Central memory CD8-positive, alpha-beta T cell (primary cell): ENCODE results near the gene GJA10.

Experiments
- ATAC-seq: fragments of 150-1000 bp; cut with Tn5 transposase; replicated peaks from 2 replicates; pipeline ENCODE4 v1.10.0; 2022; ENCODE audit warnings: mild to moderate bottlenecking, moderate FRiP score, moderate number of reproducible peaks; ENCODE audit not compliant: poor library complexity, severe bottlenecking; ENCODE audit errors: extremely low read depth
- DNase-seq, 2 donors: peaks; one replicate each; pipeline ENCODE4 v3.0.0; 2021; ENCODE audit warnings: low spot score in 2 of 2
- H3K27ac Mint-ChIP-seq: one replicate; pipeline ENCODE4 v1.8.0; 2022; ENCODE audit warnings: low read depth, mild to moderate bottlenecking, moderate library complexity, mixed read lengths
- H3K27me3 Mint-ChIP-seq: one replicate; pipeline ENCODE4 v1.8.0; 2022; ENCODE audit warnings: mixed read lengths
- H3K36me3 Mint-ChIP-seq: one replicate; pipeline ENCODE4 v1.8.0; 2022; ENCODE audit warnings: mild to moderate bottlenecking, moderate library complexity, mixed read lengths; ENCODE audit not compliant: insufficient read depth
- H3K4me1 Mint-ChIP-seq: one replicate; pipeline ENCODE4 v1.8.0; 2022; ENCODE audit warnings: mixed read lengths
- H3K4me3 Mint-ChIP-seq: one replicate; pipeline ENCODE4 v1.8.0; 2022; ENCODE audit warnings: mild to moderate bottlenecking, moderate library complexity, mixed read lengths
- H3K9me3 Mint-ChIP-seq: one replicate; pipeline ENCODE4 v1.8.0; 2022; ENCODE audit warnings: mixed read lengths

The GJA10 gene

DNA sequence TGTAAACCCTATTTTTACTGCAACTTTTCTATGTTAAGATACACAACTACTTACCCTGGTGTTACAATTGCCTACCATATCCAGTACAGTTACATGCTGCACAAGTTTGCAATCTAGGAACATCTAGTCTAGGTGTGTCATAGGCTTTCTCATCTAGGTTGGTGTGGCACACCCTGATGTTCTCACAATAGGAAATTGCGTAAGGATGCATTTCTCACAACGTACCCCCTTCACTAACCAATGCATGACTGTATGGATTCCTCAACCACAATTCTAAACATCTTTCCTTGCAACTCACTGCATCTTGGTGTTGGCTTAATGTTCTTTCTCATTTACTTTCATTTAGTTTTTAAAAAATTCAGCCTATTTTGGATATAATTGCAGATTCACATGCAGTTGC, 31.6 kb downstream of the GJA10 start:
- Mint-ChIP-seq H3K27me3 (peaks cover 19% of the 10 kb centered on the region), H3K9me3 (no peaks in the 10 kb centered on the region), H3K36me3 (peaks cover 7% of the 10 kb centered on the region), H3K4me1 (peaks cover 18% of the 10 kb centered on the region), H3K4me3 (no peak overlapping the region), H3K27ac (no peak overlapping the region)
- ATAC-seq (no peak), DNase-seq (no peak)

DNA sequence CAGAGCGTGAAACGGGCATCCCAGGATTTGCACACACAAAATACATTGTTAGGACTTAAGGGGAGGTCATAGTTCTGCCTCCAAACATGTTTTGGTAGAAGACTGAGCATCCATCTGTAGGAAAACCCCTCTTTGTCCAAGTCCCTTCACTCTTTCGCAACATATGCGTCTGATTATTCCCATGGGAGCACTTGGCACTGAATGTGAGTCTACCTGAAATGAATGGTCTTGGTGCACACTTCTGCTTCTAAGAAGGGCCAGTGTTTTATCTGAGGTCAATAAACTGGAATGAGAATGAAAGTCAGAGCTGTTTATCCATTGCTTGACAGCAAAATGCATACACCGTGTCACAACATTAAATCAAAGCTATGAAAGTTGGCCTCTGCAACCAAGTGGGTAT, 33.0 kb downstream of the GJA10 start:
- Mint-ChIP-seq H3K9me3 (no peaks in the 10 kb centered on the region), H3K36me3 (peaks cover 13% of the 10 kb centered on the region), H3K4me3 (no peak overlapping the region), H3K4me1 (peaks cover 18% of the 10 kb centered on the region), H3K27me3 (peaks cover 9% of the 10 kb centered on the region), H3K27ac (no peak overlapping the region)
- DNase-seq (no peak), ATAC-seq (no peak)

DNA sequence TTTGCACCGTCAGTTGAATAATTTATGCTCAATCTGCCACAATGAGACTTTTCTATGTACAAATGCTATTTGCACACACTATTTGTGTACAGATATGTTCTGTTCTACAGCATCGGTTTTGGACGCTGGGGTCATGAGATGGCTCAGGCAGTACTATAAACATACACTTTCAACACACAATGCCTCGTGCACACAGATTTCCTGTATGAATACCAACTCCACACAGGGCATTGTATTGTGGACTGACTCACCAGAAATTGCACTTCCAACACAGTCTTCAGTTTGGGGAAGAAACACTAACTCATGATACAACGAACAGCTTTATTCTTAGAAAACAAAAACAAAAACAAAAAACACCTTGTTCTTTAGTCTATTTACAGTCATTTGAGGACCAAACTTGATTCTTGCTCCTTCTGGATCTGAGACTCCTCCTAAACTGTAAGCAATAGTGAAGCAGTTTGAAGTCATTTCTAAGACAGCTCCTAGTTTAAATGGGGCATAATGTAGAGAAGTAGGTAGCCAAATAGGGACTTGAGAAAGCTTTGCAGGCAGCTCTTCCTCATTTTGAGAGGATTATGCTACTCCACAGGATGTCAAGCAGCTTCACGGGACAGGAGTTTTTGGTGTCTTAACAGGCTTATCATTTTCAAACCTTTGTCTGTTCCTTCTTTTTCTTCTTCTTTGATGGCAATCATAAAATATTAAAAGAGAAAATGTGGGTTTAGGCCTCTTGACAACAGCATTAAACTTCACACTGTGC, 33.7 kb downstream of the GJA10 start:
- DNase-seq (no peak), ATAC-seq (no peak)
- Mint-ChIP-seq H3K27ac (no peak overlapping the region), H3K4me1 (peaks cover 18% of the 10 kb centered on the region), H3K27me3 (peaks cover 2% of the 10 kb centered on the region), H3K4me3 (no peak overlapping the region), H3K36me3 (peaks cover 14% of the 10 kb centered on the region), H3K9me3 (no peaks in the 10 kb centered on the region)

DNA sequence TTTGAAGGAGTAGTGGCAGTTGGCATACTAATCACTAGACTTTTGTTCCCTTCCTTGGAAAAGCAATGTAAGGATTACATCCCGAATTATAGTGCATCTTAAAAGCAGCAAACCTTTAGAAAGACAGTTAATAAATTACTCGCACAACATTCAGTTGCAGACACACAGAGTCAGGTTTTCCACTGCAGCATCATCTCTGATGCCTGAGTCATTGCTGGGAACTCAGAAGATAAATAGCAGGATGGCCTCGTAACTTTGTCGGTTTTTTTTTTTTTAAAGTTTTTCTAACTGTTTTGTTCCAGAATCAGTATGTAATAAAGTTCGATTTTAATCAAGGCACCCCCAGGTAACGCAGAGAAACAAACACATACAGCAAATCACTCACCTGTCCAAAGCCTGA, 34.3 kb downstream of the GJA10 start:
- no peak for ATAC-seq
- DNase-seq = no peak

DNA sequence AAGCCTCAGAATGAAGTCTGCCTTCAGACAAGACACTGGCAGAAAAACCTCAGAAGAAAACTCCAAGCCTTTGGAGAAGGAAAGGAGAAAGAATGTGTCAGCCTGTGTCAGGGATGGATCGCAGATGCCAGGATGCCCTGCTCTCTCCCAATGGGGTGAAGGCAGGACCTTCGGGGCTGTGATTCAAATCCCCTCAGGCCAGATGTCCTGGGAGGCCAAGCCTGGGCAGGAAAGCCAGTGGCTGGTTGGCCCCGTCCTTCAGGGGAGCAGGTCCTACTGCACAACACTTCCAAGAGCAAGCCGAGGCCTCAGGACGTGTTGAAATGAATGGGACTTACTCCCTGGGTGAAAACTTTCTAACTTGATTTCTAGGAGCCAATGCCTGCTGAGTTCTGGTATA, 36.5 kb downstream of the GJA10 start:
- Mint-ChIP-seq H3K4me3 (no peak overlapping the region), H3K36me3 (peaks cover 22% of the 10 kb centered on the region), H3K9me3 (no peaks in the 10 kb centered on the region), H3K4me1 (peaks cover 12% of the 10 kb centered on the region), H3K27me3 (no peaks in the 10 kb centered on the region), H3K27ac (no peak overlapping the region)
- ATAC-seq (no peak), DNase-seq (no peak)

More for the DNA sequence above, 34.3 kb downstream of the GJA10 start:
- Mint-ChIP-seq H3K27ac (no peak overlapping the region), H3K9me3 (no peaks in the 10 kb centered on the region), H3K4me3 (no peak overlapping the region), H3K36me3 (peaks cover 16% of the 10 kb centered on the region), H3K27me3 (no peaks in the 10 kb centered on the region), H3K4me1 (peaks cover 18% of the 10 kb centered on the region)

DNA sequence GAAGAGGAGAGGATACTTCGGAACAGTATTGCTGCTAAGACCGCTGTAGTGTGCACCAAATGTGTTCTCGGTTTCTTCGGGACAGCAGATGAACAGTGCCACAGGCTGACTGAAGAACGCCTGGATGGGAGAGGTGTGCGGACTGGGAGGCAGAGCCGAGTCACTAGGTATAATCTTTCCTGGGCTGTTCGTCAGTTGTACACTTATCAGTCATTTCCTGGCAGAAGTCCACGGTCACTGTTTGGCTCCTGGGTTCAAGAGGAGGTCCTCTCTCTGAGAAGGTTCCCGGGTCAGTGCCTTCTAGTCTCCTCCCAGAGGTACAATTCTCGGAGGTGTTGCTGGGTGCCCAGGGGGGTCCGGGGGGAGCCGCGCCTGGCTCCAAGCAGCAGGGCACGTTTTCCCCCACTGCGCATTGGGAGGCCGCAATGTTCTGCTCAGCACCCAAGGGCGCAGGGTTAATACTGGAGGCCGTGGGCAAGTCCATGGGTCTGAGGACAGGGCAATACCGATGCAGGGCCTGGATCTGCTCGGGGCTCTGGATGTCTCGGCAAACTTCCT, 38.1 kb downstream of the GJA10 start:
- Mint-ChIP-seq H3K4me3 (no peak overlapping the region), H3K36me3 (peaks cover 22% of the 10 kb centered on the region), H3K27me3 (no peaks in the 10 kb centered on the region), H3K4me1 (peaks cover 6% of the 10 kb centered on the region), H3K27ac (no peak overlapping the region), H3K9me3 (no peaks in the 10 kb centered on the region)
- ATAC-seq = no peak
- DNase-seq = no peak

DNA sequence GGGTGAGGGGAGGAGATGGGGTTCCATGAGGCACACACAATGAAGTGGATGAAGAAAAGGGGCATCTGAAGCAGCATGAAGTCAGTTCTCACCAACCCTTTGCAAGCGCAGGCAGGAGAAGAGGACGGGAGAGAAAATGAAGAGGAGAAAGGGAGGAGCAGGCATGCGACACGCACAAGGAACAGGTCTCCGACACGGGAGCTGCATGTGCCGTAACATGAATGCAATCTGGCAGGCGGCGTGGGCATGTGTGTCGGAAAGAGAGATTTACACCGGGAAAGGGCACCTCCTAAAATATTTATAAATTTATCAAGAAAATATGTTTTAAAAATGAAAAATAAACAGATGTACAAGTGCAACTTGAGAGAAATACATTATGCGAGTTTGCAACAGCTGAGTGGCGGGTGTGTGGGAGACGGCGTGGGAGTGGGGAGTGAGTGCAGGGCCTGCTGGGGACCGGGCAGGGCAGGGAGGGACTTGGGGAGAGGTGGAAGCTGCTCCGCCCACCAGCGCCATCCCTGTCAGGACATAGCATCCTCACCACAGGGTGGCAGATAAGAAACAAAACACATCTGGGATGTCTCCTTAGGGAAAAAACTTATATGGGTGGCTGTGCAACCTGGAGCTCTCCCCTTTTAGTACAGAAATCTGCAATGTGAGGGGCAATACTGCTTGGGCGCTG, 40.6 kb downstream of the GJA10 start:
- no peaks in the 10 kb centered on the region for H3K4me1 Mint-ChIP-seq
- H3K27ac Mint-ChIP-seq = no peak overlapping the region
- H3K9me3 Mint-ChIP-seq = no peaks in the 10 kb centered on the region
- peaks cover 15% of the 10 kb centered on the region for H3K36me3 Mint-ChIP-seq
- DNase-seq (no peak), ATAC-seq (no peak)
- H3K4me3 Mint-ChIP-seq = no peak overlapping the region
- H3K27me3 Mint-ChIP-seq = no peaks in the 10 kb centered on the region

DNA sequence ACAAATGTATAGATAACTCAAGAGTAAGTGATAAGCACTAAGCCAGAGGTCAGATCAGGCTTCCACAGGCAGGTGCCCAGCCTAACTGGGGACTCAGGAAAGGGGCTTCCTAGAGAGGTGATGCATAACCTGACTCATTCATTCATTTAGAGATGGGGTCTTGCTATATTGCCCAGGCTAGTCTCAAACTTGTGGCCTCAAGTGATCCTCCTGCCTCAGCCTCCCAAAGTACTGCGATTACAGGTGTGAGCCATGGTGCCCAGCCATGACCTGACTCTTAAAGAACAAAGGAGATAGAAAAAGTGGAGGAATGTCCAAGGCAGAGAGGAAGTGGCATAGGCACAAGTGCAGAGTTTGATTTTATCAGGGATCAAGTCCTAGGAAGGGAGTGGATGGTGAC, 41.9 kb downstream of the GJA10 start:
- Mint-ChIP-seq H3K4me3 (no peak overlapping the region), H3K9me3 (no peaks in the 10 kb centered on the region), H3K36me3 (peaks cover 18% of the 10 kb centered on the region), H3K27me3 (no peaks in the 10 kb centered on the region), H3K4me1 (no peaks in the 10 kb centered on the region), H3K27ac (no peak overlapping the region)
- no peak for DNase-seq
- no peak for ATAC-seq

DNA sequence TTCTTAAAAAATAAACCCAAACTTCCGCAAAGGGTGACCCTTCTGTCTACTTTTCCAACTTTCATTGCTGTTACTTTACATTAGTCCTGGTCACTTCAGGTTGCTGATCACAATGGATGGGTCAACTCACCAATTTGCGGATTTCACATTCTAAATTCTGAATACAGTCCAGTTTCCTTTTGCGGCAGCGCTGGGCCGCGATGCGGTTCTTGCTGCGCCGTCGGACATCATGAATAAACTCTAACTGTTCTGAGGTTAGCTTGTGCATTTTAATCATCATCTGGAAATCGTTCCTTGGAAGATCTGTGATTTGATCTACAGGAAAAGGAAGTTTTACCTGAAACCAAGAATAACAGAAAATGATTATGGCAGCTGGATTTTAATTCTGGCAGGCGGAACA, 43.7 kb downstream of the GJA10 start:
- Mint-ChIP-seq H3K4me3 (no peak overlapping the region), H3K36me3 (peaks cover 14% of the 10 kb centered on the region), H3K27ac (no peak overlapping the region), H3K9me3 (no peaks in the 10 kb centered on the region), H3K4me1 (no peaks in the 10 kb centered on the region), H3K27me3 (no peaks in the 10 kb centered on the region)
- no peak for DNase-seq
- ATAC-seq = no peak

DNA sequence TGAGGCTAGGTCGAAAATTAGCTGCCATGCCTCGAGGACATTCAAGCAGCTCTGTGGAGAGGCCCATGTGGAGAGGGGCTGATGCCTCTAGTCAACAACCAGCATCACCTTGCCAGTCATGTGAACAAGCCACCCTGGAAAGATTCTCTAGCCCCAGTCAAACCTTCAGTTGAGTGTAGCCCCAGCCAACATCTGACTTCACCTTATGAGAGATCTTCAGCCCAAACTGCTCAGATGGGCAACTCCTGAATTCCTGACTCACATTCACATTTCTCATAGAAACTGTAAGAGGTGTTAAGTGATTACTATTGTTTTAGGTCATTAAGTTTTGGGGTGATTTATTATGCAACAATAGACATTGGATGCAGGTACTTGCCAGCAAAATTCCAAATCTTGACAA, 44.9 kb downstream of the GJA10 start:
- Mint-ChIP-seq H3K4me3 (no peak overlapping the region), H3K36me3 (peaks cover 14% of the 10 kb centered on the region), H3K9me3 (no peaks in the 10 kb centered on the region), H3K27me3 (no peaks in the 10 kb centered on the region), H3K27ac (no peak overlapping the region), H3K4me1 (no peaks in the 10 kb centered on the region)
- ATAC-seq (no peak), DNase-seq (no peak)

DNA sequence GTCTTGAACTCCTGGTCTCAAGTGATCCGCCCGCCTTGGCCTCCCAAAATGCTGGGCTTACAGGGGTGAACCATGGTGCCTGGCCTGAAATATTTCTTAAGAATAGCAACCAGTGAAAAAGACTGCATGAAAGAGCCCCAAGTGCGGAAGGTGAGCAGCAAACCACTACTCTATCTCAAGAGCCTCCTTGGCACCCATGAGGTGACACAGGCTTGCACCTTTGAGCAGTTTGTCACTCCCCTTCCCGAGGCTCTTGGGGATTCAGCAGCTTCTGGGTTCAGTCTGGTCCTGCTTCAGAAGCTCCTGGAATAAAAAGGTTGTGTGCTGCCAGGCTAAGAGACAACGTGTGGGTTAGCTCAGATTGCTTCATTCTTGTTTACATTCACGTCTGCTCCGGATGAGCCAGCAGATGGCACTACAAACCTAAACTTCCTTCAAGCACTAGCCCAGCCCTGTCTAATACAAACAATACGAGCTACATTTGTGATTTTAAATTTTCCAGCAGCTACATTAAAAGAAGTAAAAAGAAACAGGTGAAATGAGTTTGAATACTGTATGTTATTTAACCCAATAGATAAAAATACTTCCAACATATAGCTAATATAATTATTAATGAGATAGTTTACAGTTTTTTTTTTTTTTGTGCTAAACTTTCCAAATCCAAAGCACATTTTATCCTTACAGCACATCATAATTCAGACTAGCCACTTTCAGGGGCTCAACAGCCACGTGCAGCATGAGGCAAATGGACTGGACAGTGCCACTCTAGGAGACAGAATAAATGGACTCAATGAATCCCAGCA, 46.2 kb downstream of the GJA10 start:
- H3K4me3 Mint-ChIP-seq = no peak overlapping the region
- no peaks in the 10 kb centered on the region for H3K9me3 Mint-ChIP-seq
- peaks cover 9% of the 10 kb centered on the region for H3K36me3 Mint-ChIP-seq
- no peaks in the 10 kb centered on the region for H3K27me3 Mint-ChIP-seq
- peaks cover 4% of the 10 kb centered on the region for H3K4me1 Mint-ChIP-seq
- peak; percentile 84 for ATAC-seq
- H3K27ac Mint-ChIP-seq = no peak overlapping the region
- peak; percentile 41 to 60 for DNase-seq

DNA sequence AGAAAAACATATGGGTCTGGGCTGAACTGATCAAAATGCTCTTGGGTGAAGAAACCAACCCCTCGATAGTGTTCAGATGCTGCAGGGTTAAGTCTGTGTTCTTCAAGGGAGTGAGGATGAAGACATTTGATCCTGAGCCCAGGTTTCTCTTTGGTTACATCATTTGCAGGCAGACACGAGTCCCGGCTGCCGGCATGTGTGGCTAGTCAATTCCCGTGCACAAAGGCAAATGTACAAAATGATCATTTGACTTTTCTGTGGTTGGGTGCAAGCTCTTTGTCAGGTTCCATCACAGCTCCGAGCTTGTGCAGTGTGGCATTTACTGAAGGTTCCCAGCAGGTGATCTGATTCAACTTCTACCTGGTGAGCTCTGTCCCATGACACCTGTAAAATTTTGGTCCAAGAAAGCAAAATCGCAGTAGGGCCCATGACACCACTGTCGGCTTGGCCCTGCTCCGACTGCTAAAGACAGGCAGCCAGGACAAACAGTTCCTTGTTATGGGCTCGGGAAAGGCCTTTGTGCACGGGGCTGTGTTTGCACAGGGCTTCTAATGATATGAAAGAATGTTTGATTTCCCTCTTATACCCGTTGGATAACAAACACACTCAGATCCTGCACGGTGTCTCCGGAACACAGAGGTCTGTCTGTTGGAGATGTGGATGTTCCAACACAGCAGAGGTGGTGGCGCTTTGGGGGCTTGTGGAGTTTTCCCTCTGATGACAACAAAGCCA, 46.9 kb downstream of the GJA10 start:
- no peaks in the 10 kb centered on the region for H3K9me3 Mint-ChIP-seq
- peaks cover 4% of the 10 kb centered on the region for H3K4me1 Mint-ChIP-seq
- H3K27me3 Mint-ChIP-seq = no peaks in the 10 kb centered on the region
- no peak overlapping the region for H3K4me3 Mint-ChIP-seq
- DNase-seq (no peak), ATAC-seq (no peak)
- no peak overlapping the region for H3K27ac Mint-ChIP-seq
- peaks cover 9% of the 10 kb centered on the region for H3K36me3 Mint-ChIP-seq
